ENCODE results near the gene SCLT1.
A peak's percentile ranks its signal among the peaks of the same experiment; 100 is the strongest.
"Not testable (repeated sequence)": the region's sequence is repeated elsewhere in the genome, so short reads cannot be mapped to it uniquely, and the experiment has no call there.

Gene SCLT1

GRCh38 chr4:129093191-129093920 lies at the start of gene SCLT1:
TSS of gene SCLT1 (minus strand) at chr4:129093539. CDS start at chr4:129093103, 436 bp downstream.
- DNase-seq, result peak; percentile 98

GRCh38 chr4:129140521-129140920 lies 47.2 kb upstream of the SCLT1 start:
- DNase-seq, result no peak

- no peak for DNase-seq
Observed at GRCh38 chr4:129138810-129139496, 45.6 kb upstream of the SCLT1 start.

GRCh38 chr4:129136433-129136832 lies 43.1 kb upstream of the SCLT1 start:
- DNase-seq, result no peak

GRCh38 chr4:129131343-129131742 lies 38.0 kb upstream of the SCLT1 start:
- DNase-seq, result no peak

- DNase-seq, result no peak
Observed at GRCh38 chr4:129129143-129129542, 35.8 kb upstream of the SCLT1 start.

- not testable (repeated sequence) for DNase-seq
Observed at GRCh38 chr4:129126614-129127013, 33.3 kb upstream of the SCLT1 start.

GRCh38 chr4:129117705-129118104 lies 24.4 kb upstream of the SCLT1 start:
- DNase-seq, result no peak

- DNase-seq, result no peak
Observed at GRCh38 chr4:129113919-129114318, 20.6 kb upstream of the SCLT1 start.

- no peak for DNase-seq
Observed at GRCh38 chr4:129113434-129113833, 20.1 kb upstream of the SCLT1 start.

GRCh38 chr4:129111919-129112318 lies 18.6 kb upstream of the SCLT1 start:
- no peak for DNase-seq

- no peak for DNase-seq
Observed at GRCh38 chr4:129110931-129111330, 17.6 kb upstream of the SCLT1 start.

GRCh38 chr4:129109965-129110824 lies 16.9 kb upstream of the SCLT1 start:
- no peak for DNase-seq

GRCh38 chr4:129098531-129099001 lies 5.2 kb upstream of the SCLT1 start:
- no peak for DNase-seq

- peak; percentile 71 for DNase-seq
Observed at GRCh38 chr4:129095811-129096454, 2.6 kb upstream of the SCLT1 start, which contains the start of gene C4orf33. TSS of gene C4orf33 (plus strand) at chr4:129096152. CDS start at chr4:129102611, 6,459 bp downstream.

GRCh38 chr4:129094347-129094746 lies 1.0 kb upstream of the SCLT1 start:
- no peak for DNase-seq

- DNase-seq, result no peak
Observed at GRCh38 chr4:129092631-129093190, 628 bp downstream of the SCLT1 start.

GRCh38 chr4:129087516-129087915 lies 5.8 kb downstream of the SCLT1 start:
- DNase-seq, result no peak

- no peak for DNase-seq
Observed at GRCh38 chr4:129085472-129085871, 7.9 kb downstream of the SCLT1 start.

GRCh38 chr4:129082302-129082701 lies 11.0 kb downstream of the SCLT1 start:
- DNase-seq, result no peak

GRCh38 chr4:129080129-129080528 lies 13.2 kb downstream of the SCLT1 start:
- DNase-seq, result no peak

- DNase-seq, result no peak
Observed at GRCh38 chr4:129077326-129077725, 16.0 kb downstream of the SCLT1 start.

All from fibroblast of upper back skin (primary cell).